Neural crest cell (in vitro differentiated cells): Measurements from ENCODE around the gene SH3PXD2A. TPM values are rescaled to one million over a fixed set of nuclear protein-coding genes. Genes with fewer than 3 reads are reported as not detected.

ENCODE experiments used
- DNase-seq: peaks from one replicate; pipeline ENCODE4 v3.0.0; 2021; ENCODE audit warnings: low read depth, mixed read lengths, low spot score
- H3K27ac Mint-ChIP-seq: one replicate; pipeline ENCODE4 v1.8.0; 2021; ENCODE audit warnings: mild to moderate bottlenecking, mixed read lengths; ENCODE audit not compliant: unreplicated experiment
- H3K27me3 Mint-ChIP-seq: 2 replicates; pipeline ENCODE4 v1.8.0; 2021; ENCODE audit warnings: low read depth, mild to moderate bottlenecking, mixed read lengths
- H3K36me3 Mint-ChIP-seq: 2 replicates; pipeline ENCODE4 v1.8.0; 2021; ENCODE audit warnings: low read depth, mild to moderate bottlenecking, mixed read lengths
- H3K4me1 Mint-ChIP-seq: 2 replicates; pipeline ENCODE4 v1.8.0; 2021; ENCODE audit warnings: mixed read lengths
- H3K4me3 Mint-ChIP-seq: one replicate; pipeline ENCODE4 v1.8.0; 2021; ENCODE audit warnings: mild to moderate bottlenecking, mixed read lengths
- H3K9me3 Mint-ChIP-seq: 2 replicates; pipeline ENCODE4 v1.8.0; 2021; ENCODE audit warnings: mixed read lengths
- CTCF ChIP-seq: fragments of 200-600 bp; sonication (generic); conservative IDR thresholded peaks from 2 replicates; pipeline ENCODE4 v1.5.0; 2021; ENCODE audit warnings: antibody characterized with exemption, mild to moderate bottlenecking
- total RNA-seq: library from RNA; stranded (reverse); gene quantifications from 2 replicates; pipeline ENCODE4 v1.2.1, GENCODE V29; 2021

The SH3PXD2A gene
- total RNA-seq, 1 donor from 2014 or later: 22.8 TPM

GRCh38 chr10:103708627-103709288, 146.6 kb downstream of the SH3PXD2A start:
- H3K27me3 Mint-ChIP-seq: no peaks in the 10 kb centered on the region
- H3K27ac Mint-ChIP-seq: peak overlapping the region; percentile 12
- H3K36me3 Mint-ChIP-seq: no peaks in the 10 kb centered on the region
- H3K4me1 Mint-ChIP-seq: peaks cover 22% of the 10 kb centered on the region
- H3K9me3 Mint-ChIP-seq: no peaks in the 10 kb centered on the region
- no peak for TF ChIP-seq CTCF
- no peak for DNase-seq
- H3K4me3 Mint-ChIP-seq: no peak overlapping the region

GRCh38 chr10:103707956-103708626, 147.3 kb downstream of the SH3PXD2A start:
- H3K27ac Mint-ChIP-seq: peak overlapping the region; percentile 81
- H3K36me3 Mint-ChIP-seq: no peaks in the 10 kb centered on the region
- no peak for DNase-seq
- no peak overlapping the region for H3K4me3 Mint-ChIP-seq
- H3K4me1 Mint-ChIP-seq: peaks cover 17% of the 10 kb centered on the region
- H3K27me3 Mint-ChIP-seq: no peaks in the 10 kb centered on the region
- no peak for TF ChIP-seq CTCF
- H3K9me3 Mint-ChIP-seq: no peaks in the 10 kb centered on the region

- TF ChIP-seq CTCF: no peak
- H3K4me1 Mint-ChIP-seq: peaks cover 13% of the 10 kb centered on the region
- H3K4me3 Mint-ChIP-seq: no peak overlapping the region
- no peaks in the 10 kb centered on the region for H3K27me3 Mint-ChIP-seq
- no peaks in the 10 kb centered on the region for H3K36me3 Mint-ChIP-seq
- no peak for DNase-seq
- H3K9me3 Mint-ChIP-seq: no peaks in the 10 kb centered on the region
- peak overlapping the region; percentile 9 for H3K27ac Mint-ChIP-seq
Observed at GRCh38 chr10:103706762-103707161, 148.6 kb downstream of the SH3PXD2A start.

- H3K27me3 Mint-ChIP-seq: no peaks in the 10 kb centered on the region
- H3K4me1 Mint-ChIP-seq: peaks cover 13% of the 10 kb centered on the region
- H3K27ac Mint-ChIP-seq: no peak overlapping the region
- DNase-seq: no peak
- H3K4me3 Mint-ChIP-seq: no peak overlapping the region
- no peak for TF ChIP-seq CTCF
- no peaks in the 10 kb centered on the region for H3K9me3 Mint-ChIP-seq
- no peaks in the 10 kb centered on the region for H3K36me3 Mint-ChIP-seq
Observed at GRCh38 chr10:103706047-103706446, 149.3 kb downstream of the SH3PXD2A start.

GRCh38 chr10:103703941-103704919, 151.1 kb downstream of the SH3PXD2A start:
- Mint-ChIP-seq H3K36me3 (peaks cover 5% of the 10 kb centered on the region), H3K4me3 (no peak overlapping the region), H3K27me3 (no peaks in the 10 kb centered on the region), H3K4me1 (peaks cover 25% of the 10 kb centered on the region), H3K27ac (peak overlapping the region; percentile 19), H3K9me3 (peaks cover 3% of the 10 kb centered on the region)
- DNase-seq: no peak
- no peak for TF ChIP-seq CTCF
